WTC11 (cell line): Measurements from ENCODE around the gene MAP3K12.

ENCODE experiments used
- CTCF ChIP-seq: fragments of 200-600 bp; IDR thresholded peaks from 2 replicates; pipeline ENCODE4 v1.8.0; 2022; ENCODE audit warnings: antibody characterized with exemption
- NFYB ChIP-seq: sonication (generic); formaldehyde crosslinking; conservative IDR thresholded peaks from 2 replicates; pipeline ENCODE4 v1.8.0; 2022; ENCODE audit warnings: low read depth, missing genetic modification reagents
- USF2 ChIP-seq: sonication (generic); formaldehyde crosslinking; IDR thresholded peaks from 2 replicates; pipeline ENCODE4 v1.8.1; 2023; ENCODE audit warnings: mild to moderate bottlenecking, missing genetic modification reagents, moderate library complexity
- TF ChIP-seq, protein P1 (sequence below): sonication (generic); formaldehyde crosslinking; IDR thresholded peaks from 2 replicates; pipeline ENCODE4 v1.8.0; 2022; ENCODE audit warnings: mild to moderate bottlenecking, missing genetic modification reagents

- TF ChIP-seq CTCF (no peak), USF2 (no peak), NFYB (CRISPR knock-in tag) (no peak)
- TF ChIP-seq, protein P1, sequence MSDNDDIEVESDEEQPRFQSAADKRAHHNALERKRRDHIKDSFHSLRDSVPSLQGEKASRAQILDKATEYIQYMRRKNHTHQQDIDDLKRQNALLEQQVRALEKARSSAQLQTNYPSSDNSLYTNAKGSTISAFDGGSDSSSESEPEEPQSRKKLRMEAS (CRISPR knock-in tag): no peak
Observed at GRCh38 chr12:53453953-53454640, 45.2 kb downstream of the MAP3K12 start.
